GM21515 (cell line): ENCODE results near the gene RSPH6A.

Experiments used
- ATAC-seq: cut with Tn5 transposase; IDR thresholded peaks from one replicate; pipeline ENCODE4 v1.9.1; 2021; ENCODE audit not compliant: unreplicated experiment

Gene RSPH6A

DNA sequence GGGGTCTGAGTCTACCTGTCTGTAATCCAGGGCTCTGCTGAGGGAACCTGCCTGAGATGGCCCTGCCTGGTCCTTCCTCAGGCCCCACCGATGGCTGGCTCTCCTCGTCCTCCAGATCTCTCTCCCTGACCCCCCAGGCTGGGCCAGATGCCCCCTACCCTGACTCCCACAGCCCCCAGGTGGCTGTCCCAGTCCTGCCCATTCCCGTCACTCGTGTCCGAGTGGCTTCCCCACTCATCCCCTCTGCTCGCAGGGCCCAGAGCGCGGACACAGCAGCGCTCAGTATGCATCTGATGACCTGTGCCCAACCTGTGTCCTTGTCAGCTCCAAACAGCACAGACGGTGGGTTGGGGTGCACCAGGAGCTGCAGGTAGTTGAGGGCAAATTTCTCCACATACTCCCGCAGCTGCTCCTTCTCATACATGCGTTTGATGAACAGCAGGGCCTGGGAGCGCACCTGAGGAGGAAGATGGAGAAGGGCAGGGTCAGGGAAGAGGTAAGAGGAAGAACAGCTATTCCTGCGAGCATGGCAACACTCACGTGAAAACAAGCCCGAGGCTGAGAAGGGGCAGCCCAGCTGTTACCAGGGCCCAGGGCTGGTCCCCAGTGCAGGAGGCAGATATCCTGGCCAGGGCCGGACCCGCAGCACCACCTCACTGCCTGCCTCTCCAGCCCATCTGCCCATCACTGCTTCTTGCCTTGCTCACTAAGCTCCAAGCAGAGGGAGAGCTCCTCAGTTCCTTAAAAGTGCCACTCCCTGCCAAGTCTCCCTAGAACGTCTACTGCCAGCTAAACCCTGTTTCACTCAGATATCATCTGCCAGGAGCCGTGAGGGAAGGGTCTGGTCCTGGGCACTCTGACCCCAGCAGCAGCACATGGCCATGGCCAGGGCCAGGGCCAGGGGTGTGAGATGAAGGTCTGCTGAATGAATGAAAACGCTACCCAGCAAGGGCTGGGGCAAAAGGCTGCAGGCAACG, 11.1 kb upstream of the RSPH6A start:
- ATAC-seq: no peak

DNA sequence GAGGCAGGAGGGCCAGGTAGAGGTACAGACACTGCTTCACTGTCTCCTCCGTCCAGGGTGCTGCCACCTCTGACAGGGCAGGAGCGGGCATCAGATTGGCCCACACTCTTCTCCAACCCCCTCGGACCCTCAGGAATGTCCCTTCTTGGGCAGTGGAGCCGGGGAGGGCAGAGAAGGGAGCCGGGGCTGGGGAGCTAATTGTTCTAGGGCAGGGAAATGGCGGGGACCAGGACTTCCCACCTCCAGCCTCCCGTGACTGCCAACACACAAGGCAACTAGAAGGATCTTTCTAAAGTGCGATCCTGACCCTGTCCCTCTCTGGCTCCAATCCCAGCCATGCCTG, 10.1 kb upstream of the RSPH6A start:
- no peak for ATAC-seq

DNA sequence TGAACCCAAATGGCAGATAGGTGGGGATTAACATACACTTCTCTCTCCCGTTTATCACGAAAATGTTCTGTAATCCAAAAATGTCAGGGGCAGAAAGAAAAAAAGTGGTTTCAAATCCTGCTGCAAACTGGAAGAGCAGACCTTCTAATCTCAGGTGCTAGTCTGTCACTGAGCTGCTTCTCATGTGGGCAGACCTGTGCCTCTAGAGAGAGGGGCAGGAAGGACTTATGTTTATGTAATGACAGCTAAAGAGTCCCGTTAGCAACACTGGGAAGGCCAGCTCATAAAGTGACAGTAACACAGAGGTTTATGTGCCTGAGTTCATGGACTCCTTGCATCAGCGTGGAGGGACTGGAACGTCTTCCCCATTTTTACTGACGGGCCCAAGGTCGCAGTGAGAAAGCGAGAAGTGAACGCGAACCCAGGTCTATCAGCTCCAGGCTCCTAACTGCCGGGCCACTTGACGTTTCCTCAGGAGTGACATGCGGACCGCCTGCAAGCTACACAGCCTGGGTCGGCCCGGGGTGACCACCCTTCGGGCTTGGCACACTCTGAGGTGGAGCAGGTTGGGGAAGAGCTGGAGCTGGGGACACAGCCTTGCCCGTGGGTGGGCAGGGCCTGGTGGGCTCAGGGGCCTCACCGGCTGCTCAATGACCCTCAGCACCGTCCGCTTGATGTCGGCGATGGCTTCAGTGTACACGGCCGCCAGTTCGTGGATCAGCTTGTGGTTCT, 9.6 kb upstream of the RSPH6A start:
- ATAC-seq: no peak

DNA sequence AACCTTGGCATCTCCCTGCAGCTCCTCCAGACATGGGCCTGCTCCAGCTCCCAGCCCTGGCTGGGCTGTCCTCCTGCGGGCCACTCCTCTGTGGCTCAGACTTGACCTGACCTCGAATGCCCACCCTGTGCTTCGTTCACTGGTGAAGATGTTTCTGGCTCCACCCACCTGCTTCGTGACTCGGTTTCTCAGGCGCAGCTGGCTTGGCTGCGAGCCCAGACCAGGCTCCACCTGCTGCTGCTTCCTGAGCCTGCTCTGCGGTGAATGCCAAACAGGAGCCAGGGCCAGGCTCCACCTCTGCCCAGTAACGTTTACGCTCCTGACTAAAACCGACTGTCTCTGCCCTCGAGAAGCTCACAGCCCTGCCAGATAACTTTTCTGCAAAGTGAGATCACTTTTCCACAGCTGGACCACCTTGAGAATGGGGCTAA, 8.9 kb upstream of the RSPH6A start:
- ATAC-seq: no peak

DNA sequence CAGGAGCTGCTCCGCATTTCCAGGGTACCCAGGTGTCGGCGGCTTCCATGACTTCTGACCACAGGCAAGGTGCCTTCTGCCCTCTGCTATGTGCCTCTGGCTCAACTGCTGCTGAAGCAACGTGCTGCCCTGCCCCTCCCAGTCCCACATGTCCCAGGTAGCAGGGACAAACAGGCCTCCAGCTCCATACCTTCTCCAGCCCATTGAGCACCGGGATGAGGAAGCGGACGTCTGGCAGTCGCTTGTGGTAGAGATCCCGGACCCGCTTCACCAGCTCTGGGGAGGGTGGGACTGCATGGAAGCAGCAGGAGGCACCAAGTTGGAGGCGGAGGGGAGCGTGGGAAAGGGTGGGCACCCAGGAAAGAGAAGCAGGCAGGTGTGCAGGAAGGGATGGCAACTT, 8.1 kb upstream of the RSPH6A start:
- ATAC-seq: no peak

DNA sequence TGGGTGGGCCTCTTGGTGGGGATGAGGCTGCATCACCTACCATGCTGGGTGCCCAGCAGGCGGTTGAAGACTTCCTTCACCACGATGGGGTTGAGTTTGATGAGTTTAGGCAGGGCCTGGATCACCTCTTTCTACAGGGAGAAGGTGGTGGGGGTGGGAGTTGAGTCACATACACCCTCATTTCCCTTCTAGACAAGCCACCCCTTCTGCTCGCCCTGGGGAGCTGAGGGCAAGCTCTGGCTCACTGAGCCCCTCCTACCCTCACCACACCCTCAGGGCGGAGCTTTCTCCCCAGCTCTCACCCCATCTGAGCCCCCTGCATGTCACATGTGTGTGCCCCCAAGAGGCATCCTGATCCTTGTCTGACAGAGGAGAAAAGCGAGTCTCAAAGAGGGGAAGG, 7.6 kb upstream of the RSPH6A start:
- no peak for ATAC-seq

DNA sequence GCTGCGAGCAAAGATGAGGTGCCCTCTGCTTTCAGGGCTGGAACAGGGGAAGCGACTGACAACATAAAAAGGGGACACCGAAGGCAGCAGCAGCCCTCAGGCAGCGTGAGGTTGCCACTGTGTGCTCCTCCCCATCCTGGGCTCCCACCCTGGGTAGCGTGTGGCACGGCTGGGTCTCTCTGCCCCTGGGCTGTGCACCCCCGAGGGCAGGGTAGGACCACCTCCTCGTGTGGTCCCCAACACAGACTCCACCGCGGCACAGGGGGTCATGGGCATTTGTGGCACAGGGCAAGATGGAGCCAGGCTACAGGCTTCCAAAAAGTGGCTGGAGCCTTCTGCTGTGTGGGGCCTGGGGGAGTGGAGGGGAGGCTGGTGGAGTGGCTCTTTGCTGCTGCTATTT, 6.5 kb upstream of the RSPH6A start:
- no peak for ATAC-seq

DNA sequence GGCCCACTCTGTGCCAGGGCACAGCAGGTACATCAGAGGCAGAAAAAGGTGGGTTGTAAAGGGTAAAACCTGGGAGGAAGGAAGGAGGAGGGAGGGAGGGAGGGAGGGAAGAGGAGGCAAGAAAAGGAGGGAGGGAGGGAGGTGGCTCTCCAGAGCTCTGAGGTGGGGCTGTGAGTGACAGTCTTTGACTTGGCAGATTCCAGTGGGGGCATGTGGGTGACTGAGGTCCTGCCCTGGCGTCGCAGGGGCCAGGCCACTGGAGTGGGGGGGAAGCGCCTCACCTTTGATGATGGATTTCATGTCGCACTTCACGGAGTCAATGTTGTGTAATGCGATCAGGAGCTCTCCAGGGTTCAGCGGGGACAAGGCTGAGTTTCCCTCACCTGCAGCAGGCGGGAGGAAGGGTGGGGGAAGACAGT, 6.0 kb upstream of the RSPH6A start:
- ATAC-seq: no peak

DNA sequence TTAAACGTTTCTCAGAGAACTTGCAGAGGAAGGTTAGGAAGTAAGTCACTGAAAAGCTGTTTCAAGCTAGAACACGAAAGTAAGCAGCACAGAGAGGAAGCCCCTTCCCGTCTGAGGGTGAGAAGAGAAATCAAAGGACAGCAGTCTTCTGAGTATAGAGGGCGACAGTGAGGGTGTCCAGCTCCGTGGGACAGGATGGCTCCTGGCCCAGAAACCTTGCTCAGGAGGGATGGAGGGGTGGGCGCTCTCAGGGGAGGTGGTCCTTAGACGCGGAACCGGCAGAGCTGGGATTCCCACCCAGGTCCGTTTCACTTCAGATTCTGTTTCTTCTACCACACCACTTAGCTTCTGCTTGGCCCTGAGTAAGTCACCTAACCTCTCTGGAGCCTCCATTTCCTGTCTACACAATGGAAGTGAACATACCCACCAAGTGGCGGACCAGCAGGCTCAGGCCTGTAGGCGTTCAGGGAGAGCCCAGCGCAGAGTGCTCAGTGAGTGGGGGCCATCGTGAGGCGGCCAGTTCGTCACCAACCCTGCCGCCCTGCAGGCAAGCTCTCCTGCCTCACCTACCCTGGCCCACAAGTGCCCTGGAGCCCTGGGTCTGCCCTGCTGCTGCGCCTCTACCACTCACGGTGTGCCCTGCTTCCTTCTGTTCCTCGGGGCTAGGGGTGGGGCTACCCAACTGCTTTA, 5.5 kb upstream of the RSPH6A start:
- ATAC-seq: no peak

DNA sequence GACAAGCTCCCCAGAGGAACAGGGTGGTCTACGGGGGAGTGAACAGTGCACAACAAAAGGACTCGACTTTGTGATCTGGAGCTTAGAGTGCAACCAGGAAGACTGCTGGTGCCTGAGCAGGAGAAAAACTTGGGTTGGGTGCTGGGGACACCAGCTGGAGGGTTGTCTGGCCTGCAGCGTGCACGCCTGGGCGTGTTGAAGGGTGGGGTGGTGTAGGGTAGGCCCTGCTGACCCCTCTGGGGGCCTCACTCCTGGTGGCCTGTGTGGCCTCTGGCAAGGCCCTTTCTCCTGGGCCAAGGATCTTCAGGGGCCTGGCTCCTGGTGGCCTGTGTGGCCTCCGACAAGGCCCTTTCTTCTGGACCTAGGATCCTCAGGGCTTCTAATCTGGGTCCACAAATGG, 4.7 kb upstream of the RSPH6A start:
- no peak for ATAC-seq

DNA sequence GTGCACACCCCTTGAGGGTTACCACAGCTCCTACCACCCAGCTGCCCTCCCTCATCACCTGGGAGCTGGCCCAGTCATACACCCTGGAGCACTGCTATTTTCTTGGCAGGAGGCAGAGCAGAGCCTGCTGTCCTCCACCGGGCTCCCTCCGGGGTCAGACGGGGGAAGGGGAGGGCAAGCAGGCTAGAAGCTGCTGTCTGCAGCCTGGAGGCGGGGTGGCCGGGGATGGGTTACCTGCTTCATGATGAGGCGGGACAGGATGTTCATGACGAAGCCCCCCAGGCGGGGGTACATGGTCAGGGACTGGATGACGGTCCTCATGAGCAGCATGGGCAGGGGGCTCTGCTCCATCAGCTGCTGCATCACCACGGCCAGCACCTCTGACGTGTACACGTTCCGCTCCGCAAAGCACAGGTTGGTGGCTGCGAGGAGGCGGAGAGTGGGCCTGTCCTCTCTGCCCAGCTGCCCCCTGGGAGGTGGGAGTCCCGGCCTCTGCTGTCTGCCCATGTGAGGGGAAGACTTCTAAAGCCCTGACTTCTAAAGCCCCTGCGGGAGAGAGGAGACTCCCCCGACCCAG, 2.7 kb upstream of the RSPH6A start:
- no peak for ATAC-seq

DNA sequence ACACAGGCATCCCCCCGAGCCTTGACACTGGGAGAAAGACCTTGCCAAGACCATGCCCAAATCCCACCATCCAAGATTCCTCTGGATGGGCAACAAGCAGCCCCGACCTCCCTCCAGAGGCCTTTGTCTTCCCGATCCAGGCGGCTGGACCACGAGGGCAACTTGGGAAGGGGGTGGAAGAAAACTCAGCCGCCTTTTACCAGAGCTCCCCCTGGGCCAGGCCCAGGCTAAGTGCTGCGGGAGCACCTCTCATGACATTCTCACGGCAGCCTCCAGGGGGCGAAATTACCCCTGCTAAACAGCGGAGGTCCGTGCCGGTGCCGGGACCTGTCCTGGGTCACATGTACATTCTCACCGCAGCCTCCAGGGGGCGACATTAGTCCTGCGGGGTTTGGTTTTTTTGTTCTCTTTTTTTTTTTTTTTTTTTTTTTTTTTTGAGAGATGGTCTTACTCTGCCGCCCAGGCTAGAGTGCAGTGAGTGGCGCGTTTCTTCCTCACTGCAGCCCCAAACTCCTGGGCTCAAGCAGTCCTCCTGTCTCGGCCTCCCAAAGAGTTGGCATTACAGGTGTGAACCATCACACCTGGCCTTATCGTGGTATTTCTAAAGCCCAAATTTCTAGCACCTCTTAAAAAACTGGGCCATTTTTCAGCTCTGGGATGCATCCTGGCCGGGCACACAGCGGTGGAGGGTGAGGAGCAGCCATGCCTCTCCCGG, 2.1 kb upstream of the RSPH6A start:
- ATAC-seq: peak; percentile 73

DNA sequence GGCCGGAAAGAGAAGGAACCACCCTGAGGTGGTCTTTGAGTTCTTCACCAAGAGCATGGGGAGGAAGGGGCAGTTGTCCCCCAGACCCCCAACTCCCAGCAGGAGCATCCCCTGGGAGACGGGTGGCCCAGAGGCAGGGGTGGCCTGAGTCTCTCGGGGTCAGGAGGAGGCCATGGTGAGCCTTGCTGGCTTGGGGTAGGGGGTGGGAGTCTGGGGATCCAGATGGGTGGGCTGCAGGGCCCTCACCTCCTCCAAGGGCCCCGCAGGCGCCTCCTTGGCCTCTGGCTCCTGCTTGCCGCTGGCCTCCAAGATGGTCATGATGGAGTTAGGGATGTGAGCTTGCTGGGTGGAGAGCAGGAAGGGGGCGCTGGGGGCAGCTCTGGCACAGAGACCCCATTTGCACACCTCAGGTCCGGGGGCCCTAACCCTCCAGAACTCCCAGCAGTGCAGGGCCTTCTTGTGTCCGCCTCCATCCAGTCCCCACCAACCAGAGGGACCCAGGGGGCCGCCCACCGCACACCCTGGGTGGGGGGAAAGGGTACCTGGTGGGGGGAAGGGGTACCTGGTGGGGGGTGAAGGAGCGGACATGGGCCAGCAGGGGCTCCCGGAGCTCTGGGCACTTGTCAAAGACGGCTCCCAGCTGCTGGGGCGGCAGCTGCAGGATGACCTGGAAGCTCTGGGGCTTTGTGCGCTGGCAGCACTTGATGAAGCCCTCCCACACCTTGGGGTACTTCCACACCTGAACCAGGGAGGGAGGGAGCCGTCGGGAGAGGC, 1.3 kb upstream of the RSPH6A start:
- no peak for ATAC-seq

DNA sequence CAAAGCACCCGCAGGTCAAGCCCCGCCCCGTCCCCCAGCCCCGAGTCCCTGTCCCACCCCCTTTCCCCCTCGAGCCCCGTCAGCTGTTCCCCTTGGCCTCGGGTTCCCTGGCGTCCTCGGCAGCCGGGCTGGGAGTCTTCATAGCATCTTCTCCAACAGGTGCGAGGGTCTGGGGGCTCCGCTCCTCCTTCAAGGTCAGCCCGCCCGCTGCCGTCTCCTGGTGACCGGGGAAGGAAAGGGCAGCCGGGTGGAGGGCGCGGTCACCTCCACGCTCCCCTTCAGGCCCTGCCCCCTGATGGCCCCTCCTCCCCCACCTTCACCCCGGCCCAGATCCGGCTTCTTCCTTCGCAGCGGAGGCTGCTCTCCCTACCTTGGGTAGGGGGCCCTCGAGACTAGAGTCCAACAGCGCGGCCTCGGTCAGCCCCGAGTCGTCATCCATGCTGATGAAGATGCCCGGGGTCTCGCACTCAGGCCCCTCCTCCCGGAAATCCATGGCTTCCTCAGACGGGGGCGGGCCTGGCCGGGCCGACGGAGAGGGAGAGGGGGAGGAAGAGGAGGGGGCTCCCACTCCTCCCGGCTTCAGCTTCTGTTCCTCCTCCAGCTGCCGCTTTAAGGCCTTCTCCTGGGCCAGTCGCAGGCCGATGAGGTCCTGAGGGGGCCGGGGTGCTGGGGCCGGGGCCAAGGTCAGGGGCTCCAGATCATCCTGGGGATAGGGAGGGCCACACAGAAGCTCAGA, 541 bp upstream of the RSPH6A start:
- ATAC-seq: no peak

DNA sequence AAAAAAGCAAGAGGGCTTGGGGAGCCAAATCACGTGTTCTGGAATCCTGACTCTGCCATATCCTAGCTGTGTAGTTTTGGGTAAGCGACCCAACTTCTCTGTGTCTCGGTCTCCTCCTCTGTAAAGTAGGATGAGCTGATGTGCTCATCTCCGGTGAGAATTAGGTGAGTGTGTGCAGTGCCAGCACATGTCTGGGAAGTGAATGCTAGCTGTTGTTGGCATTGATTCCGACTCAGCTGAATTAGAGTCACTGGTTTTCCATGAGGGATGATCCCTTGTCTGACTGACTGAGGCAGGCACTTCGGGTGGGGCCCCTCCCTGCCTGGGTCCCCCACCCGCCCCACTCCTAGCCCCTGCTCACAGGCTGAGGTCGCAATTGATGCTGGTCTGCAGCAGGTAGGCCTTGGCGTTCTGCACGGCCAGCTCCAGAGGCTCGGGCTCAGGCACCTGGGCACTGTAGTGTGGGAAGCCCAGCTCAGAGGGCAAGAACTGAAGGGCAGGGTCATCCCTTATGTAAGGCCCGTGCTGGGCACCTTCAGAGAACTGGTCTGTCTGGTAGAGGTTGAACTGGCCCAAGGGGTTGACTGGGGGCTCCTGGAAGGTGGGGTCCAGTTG, 835 bp downstream of the RSPH6A start:
- no peak for ATAC-seq

DNA sequence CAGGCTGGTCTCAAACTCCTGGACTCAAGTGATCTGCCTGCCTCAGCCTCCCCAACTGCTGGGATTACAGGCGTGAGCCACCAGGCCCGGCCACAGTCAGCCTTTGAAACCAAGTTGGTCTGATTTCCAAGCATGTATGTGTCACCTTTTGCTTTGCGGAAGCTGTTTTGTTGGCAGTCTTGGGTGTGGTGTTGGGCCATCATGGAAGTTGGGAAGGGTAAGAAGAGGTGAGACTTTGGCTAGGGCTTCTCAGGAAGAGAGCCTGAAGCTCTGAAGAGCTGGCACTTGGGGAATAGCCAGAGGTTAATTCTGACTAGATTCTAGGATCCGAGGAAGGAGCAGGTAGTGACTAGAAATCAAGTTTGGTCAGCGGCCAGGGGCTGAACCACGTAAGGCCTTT, 2.8 kb downstream of the RSPH6A start:
- no peak for ATAC-seq

DNA sequence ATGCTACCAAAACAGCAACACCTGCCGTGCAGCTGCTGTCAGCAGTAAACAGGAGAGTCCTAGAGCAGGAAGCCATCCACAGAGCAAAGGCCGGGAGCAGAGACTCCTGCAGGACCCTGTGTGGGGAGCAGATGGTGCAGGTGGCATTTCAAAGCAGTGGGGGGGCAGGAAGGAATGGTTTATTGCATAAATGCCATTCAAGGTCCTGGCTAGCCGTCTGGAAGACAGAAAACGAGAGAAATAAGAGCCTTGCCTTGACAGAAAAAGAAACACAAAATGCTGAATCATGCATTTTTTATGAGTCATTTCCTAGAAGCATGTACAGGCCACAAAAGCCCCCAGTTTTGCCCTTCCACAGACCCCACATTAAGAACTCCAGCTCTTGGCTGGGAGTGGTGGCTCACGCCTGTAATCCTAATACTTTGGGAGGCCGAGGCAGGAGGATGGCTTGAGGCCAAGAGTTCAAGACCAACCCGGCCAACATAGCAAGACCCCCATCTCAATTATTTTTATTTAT, 5.4 kb downstream of the RSPH6A start:
- ATAC-seq: no peak

DNA sequence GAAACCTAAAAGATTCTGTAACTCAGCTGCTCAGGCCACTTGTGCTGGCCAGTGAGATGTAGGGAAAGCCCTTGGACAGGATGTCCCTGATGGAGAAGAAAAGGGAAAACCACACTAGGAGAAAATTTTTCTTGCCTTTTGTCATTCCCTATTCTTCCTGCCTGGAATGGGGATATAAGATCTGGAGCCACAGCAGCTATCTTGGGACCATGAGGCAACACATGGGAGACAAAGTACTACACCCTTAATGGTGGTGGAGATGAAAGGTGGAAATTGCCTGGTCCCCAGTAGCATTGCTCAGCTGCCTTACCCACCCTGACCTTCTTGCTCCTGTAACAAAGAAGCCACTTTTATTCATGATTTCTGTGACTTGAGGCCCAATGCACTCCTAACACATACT, 9.4 kb downstream of the RSPH6A start:
- ATAC-seq: no peak

DNA sequence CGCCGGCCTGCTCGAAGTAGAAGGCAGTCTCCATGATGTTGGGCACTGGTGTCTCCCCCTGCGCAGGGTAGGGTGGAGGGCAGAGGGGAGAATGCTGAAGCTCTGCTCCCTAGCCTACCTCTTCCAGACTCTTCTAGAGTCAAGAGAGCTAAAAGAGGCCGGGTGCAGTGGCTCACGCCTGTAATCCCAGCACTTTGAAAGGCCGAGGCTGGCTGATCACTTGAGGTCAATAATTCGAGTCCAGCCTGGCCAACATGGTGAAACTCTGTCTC, 10.2 kb downstream of the RSPH6A start:
- ATAC-seq: no peak
